ENCODE data around the gene TPPP2.
A peak's percentile ranks its signal among the peaks of the same experiment; 100 is the strongest.
"Not testable (repeated sequence)": the region's sequence is repeated elsewhere in the genome, so short reads cannot be mapped to it uniquely, and the experiment has no call there.

TPPP2 gene

DNA sequence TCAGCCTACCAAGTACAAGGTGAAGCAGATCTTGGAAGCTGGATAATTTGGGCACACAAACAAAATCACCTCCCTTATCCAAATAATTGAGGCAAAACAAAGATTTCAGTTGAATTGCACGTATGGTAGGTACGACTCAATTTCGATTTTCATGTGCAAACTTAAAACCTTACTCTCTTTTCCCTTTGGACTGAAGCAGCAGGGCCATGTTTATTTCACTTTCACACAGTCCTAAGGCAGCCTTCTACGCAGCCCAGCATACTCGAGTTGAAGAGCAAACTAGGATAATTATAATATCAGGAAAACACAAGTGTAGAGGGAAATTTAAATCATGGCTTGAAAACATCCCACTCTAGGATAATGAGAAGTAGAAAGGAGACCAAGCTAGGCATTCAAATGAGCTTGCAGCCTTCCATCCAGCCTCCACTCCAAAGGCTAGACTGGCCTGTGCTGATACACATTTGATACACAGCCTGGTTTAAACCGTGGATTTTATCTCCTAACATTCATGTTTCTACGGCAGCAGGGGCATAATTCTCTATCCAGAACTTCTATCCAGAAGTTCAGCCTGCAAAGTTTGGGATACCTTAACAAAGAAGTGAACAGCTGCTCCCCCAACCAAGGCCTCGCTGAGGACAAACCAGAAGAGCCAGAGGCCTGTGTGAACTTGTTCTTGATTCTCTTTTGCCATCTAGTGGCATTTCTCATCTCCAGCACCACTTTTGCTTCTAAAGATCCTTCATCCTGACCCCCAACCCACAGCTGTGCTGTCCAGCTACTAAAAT is 9.8 kb downstream of the TPPP2 start:
- DNase-seq, result peak; percentile 35

DNA sequence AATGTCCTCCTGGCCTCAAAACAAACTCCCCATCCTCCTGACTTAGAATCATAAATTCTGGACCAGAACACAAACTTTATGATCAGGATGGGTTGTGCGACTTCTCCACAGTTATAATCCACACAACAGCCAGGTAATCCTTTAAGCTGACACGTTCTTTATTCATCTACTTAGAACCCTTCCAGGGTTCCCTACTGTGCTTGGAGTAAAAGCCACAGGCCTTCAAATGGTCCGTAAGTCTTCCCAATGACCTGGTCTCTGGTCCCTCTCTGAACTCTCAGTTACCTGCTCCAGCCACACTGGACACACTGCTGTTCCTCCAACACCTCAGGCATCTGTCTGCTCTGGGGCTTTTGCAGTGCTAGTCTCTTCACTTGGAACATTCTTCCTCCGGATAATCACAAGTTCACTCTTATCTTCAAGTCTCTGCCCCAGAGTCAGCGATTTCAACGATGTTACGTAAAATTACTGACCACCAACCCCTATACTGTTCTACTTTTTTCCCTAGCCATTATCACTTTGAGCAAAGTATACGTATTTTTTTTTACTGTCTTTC is 10.4 kb downstream of the TPPP2 start:
- DNase-seq, result no peak

- DNase-seq, result not testable (repeated sequence)
These were observed 10.9 kb downstream of the TPPP2 start for GRCh38 chr14:21040941-21041340.

DNA sequence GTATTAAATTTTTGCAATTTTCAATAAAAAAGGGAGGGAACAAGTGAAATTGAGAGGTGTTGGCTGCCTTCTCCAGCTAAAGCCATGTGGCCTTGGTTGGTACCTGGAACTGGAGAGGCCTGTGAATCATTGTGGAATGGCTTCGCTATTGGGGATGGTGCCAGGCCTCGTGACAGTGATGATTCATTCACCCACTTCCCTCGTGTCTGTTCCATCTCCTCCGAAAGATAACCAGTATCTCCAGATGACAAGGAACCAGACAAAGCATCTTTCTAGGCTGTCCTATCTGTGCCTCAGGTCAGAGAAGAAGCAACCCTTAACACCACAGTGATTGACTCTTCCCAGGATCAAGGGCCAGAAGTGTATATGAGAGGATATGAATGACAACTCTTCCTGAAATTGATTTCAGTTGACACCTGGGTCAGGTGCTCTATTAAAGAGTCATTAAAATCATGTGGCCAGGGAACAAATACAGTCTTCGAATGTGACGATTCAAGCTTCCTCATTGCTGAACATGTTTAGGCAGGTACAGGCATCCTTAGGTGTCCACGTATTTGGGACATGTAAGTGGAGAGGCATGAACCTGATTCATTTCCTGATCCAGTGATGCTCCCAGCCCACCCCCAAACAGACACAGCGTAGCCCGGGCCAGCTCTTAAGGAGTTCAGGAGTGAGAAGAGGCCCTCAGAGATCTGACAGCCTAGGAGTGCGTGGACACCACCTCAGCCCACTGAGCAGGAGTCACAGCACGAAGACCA is 11.8 kb downstream of the TPPP2 start, which contains the start of gene RNASE7:
Gene RNASE7, plus strand, starts transcription at position 687 of the 758 bp plus-strand sequence. CDS start 631 bp downstream, outside the sequence.
- DNase-seq, result no peak

GRCh38 chr14:21042918-21043317 is 12.9 kb downstream of the TPPP2 start:
- DNase-seq, result peak; percentile 25

DNA sequence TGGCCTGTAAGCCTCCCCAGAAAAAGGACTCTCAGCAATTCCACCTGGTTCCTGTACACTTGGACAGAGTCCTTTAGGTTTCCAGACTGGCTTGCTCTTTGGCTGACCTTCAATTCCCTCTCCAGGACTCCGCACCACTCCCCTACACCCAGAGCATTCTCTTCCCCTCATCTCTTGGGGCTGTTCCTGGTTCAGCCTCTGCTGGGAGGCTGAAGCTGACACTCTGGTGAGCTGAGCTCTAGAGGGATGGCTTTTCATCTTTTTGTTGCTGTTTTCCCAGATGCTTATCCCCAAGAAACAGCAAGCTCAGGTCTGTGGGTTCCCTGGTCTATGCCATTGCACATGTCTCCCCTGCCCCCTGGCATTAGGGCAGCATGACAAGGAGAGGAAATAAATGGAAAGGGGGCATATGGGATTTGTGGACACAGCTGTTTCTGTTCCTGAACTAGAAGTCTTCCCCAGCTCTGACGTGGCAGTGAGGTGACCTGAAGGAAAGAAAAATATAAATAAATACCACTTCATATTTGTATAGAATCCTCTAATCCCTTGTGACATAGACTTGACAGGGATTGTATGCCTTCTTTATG is 13.5 kb downstream of the TPPP2 start:
- no peak for DNase-seq

DNA sequence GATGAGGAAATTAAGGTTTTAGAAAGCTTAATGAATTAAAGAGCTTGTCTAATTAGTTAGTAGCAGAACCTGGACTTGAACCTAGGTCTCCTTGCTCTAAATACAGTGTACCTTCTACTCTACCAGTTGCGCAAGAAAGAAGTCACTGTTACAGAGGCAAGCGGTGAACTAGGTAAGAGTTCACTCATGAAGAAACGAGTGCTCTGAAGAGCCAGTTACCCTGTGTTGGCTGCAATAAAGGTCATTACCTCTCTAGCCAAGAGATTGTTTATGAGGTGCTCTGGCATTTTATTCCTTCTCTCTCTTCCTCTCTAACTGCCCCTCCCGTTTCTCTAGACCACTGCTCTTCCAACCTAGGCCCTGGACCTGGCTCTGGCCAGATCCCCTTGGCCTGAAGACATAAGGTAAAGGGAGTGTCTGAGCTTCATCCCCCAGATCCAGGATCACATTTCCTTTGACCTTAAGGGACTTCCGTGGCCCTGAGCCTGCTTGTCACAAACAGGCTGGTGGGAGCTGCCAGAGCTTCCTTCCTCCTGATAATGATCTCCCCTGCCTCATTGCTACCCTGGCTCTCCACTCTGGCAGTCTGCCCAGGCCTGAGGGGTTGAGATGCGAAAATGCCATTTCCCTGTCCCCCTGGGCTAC is 14.1 kb downstream of the TPPP2 start:
- peak; percentile 67 for DNase-seq

- no peak for DNase-seq
These were observed 17.4 kb downstream of the TPPP2 start for GRCh38 chr14:21047378-21047781.

GRCh38 chr14:21048638-21049037 is 18.6 kb downstream of the TPPP2 start:
- DNase-seq, result no peak

DNA sequence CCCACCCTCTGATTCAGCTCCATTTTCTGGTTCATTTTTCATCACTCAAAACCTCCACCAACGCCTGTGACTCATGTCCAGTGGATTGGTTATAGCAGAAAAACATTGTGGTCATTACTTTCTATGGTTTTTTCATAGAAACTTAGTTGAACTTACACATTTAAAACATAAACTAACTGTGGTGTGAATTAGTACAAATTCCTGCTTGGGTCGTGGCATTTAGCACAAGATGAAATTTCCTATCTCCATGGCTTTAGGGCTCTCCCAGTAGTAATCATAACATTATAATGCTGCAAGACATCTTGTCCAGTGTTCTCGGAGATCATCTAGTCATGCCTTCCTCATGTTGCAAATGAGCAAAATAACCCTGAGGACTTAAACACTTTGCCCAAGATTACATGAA is 19.3 kb downstream of the TPPP2 start:
- DNase-seq, result no peak

DNA sequence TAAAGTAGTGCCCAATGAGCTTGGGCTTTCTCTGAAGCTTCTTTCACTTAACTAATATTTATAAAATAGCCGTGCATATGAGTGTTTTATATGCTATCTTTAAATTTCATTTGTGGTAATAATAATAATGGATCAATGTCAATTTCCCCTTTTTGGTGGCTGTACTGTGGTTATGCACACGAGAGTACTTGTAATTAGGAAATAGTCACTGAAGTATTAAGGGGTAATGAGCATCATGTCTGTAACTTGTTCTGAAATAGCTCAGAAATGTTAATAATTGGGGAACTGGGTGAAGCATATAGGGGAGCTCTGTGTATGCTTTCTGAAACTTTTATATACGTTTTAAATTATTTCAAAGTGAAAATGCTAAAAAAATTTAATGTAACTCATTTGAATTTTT is 20.6 kb downstream of the TPPP2 start:
- DNase-seq, result no peak

DNA sequence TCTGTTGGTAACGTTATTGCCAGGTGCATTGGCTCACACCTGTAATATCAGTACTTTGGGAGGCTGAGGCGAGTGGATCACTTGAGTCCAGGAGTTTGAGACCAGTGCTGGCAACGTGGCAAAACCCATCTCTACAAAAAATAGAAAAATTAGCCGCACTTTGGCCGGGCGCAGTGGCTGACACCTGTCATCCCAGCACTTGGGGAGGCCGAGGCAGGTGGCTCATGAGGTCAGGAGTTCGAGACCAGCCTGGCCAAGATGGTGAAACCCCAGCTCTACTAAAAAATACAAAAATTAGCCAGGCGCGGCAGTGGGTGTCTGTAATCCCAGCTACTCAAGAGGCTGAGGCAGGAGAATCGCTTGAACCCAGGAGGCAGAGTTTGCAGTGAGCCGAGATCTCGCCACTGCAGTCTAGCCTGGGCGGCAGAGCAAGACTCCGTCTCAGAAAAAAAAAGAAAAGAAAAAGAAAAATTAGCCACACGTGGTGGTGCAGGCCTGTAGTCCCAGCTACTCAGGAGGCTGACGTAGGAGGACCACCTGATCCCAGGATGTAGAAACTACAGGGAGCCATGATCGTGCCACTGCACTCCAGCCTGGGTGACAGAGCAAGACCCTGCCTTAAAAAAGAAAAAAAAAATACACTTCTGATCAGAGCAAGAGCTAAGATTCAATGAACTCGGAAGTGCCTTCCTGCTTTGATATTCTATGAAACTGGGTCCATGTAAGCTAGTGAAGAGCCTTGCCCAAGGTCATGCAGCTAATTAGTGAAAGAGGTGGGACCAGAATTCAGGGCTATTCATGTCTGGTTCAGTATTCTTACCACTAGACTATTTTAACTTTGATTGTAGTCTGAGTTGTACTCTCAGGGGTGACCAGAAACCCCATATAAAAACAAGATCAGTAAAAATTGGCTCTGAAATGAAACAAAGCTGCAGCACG is 23.4 kb downstream of the TPPP2 start:
- no peak for DNase-seq

DNA sequence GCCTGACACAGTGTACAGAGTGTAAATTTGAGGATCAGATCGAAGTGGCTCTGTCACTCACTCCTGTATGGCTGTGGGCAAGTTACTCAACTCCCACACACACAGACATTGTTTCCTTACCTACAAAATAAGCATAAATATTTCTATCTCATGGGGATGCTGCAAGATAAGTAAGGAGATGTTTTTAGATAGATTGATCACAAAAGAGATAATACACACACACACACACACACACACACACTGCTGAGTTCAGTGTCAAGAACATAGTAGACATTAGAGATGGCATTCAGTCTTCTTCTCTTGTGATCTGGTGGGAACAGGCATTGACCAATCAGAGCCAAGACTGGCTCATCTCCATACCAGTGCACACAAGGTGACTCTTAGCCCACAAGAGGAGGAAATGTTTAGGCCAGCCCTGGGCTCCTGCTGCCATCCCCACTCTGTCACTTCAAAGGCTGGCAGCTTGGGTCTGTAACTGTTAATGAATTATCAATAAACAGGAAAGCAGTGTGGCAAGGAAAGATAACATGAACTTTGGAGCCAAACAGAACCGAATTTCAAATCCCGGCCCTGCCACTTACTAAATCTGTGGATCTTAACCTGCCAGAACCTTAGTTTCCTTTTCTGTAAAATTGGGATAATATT is 24.2 kb downstream of the TPPP2 start:
- no peak for DNase-seq

- DNase-seq, result no peak
These were observed 24.7 kb downstream of the TPPP2 start for GRCh38 chr14:21054768-21055145.

DNA sequence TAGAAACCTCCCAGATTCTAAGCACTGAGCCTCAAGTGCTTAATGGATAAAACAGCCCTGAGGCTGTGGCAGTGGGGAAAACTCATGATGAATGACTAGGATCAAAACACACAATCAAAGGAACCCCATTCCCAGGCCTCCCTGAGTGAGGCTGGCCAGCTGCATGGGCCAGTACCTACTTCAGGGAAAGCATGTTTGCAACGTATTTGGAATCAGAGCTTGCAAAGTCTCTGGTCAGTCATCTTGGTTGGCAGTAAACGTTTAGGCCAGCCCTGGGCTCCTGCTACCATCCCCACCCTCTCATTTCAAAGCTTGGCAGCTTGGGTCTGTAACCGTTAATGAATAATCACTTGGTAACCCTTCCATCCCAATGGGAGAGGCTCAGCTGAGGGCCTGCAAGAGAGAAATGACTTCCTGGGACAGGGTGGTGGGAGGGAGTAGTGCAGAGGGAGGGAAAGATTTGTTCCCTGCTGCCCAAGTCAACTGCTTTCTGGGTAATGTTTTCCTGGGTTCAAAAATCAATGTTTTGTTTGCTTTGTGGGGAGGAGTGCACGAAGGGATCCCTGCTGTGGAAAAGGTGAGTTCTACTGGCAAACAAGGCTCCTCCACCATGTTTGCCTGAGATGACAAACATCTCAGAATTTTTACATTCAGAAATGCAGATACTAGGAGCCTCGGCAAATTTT is 25.6 kb downstream of the TPPP2 start:
- DNase-seq, result no peak

GRCh38 chr14:21056520-21057163 is 26.6 kb downstream of the TPPP2 start:
- DNase-seq, result no peak

DNA sequence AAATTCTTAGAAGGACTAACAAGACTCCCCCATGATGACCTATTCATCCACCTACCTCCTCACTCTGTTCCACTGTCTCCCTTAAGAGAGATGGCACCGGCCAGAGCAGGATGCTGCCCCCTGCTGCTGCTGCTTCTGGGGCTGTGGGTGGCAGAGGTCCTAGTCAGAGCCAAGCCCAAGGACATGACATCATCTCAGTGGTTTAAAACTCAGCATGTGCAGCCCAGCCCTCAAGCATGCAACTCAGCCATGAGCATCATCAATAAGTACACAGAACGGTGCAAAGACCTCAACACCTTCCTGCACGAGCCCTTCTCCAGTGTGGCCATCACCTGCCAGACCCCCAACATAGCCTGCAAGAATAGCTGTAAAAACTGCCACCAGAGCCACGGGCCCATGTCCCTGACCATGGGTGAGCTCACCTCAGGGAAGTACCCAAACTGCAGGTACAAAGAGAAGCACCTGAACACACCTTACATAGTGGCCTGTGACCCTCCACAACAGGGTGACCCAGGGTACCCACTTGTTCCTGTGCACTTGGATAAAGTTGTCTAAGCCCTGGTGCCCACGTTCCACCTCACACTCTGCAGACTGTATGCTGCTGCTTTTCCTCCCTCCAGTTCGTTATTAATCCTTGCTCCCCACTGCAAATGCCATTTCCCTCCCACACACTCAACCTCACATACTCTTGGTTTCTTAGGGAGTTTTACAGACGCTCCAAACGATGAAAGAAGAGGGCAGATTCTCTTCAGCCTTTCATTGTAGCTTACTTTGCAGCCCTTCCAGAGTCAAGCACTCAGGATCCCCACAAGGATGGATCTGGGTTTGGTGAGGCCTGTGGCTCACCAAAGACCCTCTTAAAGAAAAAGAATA is 28.0 kb downstream of the TPPP2 start, which contains the start of gene RNASE8:
Gene RNASE8, plus strand, starts transcription at position 20 of the 873 bp plus-strand sequence. Its CDS starts 71 bp downstream, at position 91.
- DNase-seq, result no peak

DNA sequence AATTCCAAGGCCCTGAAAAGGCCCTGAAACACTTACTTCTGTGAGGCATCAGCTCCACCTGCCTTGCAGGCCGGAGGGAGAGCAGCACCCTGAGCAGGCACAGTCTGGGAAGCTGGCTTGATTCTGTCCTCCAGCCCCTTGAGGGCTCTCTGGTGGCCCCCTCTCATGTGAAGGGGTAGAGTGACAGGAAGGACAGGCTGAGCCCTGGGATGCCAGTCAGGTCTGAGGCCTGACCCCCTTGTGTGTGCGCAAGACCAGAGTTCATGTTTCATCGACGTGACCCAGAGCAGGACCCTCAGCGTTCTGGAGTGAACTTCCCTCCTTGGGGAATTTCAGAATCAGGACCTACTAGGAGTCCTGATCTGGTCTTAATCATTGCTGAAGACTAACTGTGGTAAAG is 28.9 kb downstream of the TPPP2 start:
- DNase-seq, result no peak

Measured in DMS79 treated with DMSO at 0.1 percent for 48 hours (cell line).